HEK293 (cell line): Measurements from ENCODE around the gene TMEM63A.
A peak's percentile ranks its signal among the peaks of the same experiment; 100 is the strongest.

Source experiments
- EGR2 ChIP-seq: fragments of 450-650 bp; formaldehyde crosslinking; IDR thresholded peaks from 2 replicates; pipeline ENCODE4 v1.5.1; 2016; ENCODE audit warnings: low read depth, missing biosample characterization, missing genetic modification characterization
- FEZF1 ChIP-seq: fragments of 450-650 bp; formaldehyde crosslinking; IDR thresholded peaks from 2 replicates; pipeline ENCODE4 v1.5.1; 2016; ENCODE audit warnings: missing biosample characterization, missing genetic modification characterization
- GLI4 ChIP-seq: fragments of 450-650 bp; formaldehyde crosslinking; IDR thresholded peaks from 2 replicates; pipeline ENCODE4 v1.5.1; 2016; ENCODE audit warnings: missing biosample characterization, missing genetic modification characterization
- KLF1 ChIP-seq: fragments of 450-650 bp; formaldehyde crosslinking; IDR thresholded peaks from 2 replicates; pipeline ENCODE4 v1.5.1; 2016; ENCODE audit warnings: missing biosample characterization, missing genetic modification characterization
- KLF8 ChIP-seq: fragments of 450-650 bp; formaldehyde crosslinking; IDR thresholded peaks from 2 replicates; pipeline ENCODE4 v1.5.1; 2016; ENCODE audit warnings: missing biosample characterization, missing genetic modification characterization
- KLF9 ChIP-seq: fragments of 450-650 bp; formaldehyde crosslinking; IDR thresholded peaks from 2 replicates; pipeline ENCODE4 v1.5.1; 2016; ENCODE audit warnings: missing biosample characterization, missing genetic modification characterization, low read depth
- TCF7L2 ChIP-seq: IDR thresholded peaks from 2 replicates; pipeline ENCODE4 v1.6.1; 2011; ENCODE audit warnings: low read depth, mild to moderate bottlenecking, inconsistent platforms, low read length, moderate library complexity, borderline replicate concordance
- ZBTB17 ChIP-seq: fragments of 450-650 bp; formaldehyde crosslinking; IDR thresholded peaks from 2 replicates; pipeline ENCODE4 v1.5.1; 2016; ENCODE audit warnings: missing biosample characterization, missing genetic modification characterization
- ZBTB21 ChIP-seq: fragments of 450-650 bp; formaldehyde crosslinking; IDR thresholded peaks from 2 replicates; pipeline ENCODE4 v1.5.1; 2017; ENCODE audit warnings: missing biosample characterization, missing genetic modification characterization
- ZFHX2 ChIP-seq: fragments of 450-650 bp; formaldehyde crosslinking; conservative IDR thresholded peaks from 2 replicates; pipeline ENCODE4 v1.5.1; 2016; ENCODE audit warnings: missing biosample characterization, missing genetic modification characterization
- ZFP69B ChIP-seq: fragments of 450-650 bp; formaldehyde crosslinking; IDR thresholded peaks from 2 replicates; pipeline ENCODE4 v1.5.1; 2016; ENCODE audit warnings: missing biosample characterization, missing genetic modification characterization
- ZNF132 ChIP-seq: fragments of 450-650 bp; formaldehyde crosslinking; IDR thresholded peaks from 2 replicates; pipeline ENCODE4 v1.5.1; 2017; ENCODE audit warnings: missing biosample characterization, missing genetic modification characterization, borderline replicate concordance
- ZNF155 ChIP-seq: fragments of 450-650 bp; formaldehyde crosslinking; IDR thresholded peaks from 2 replicates; pipeline ENCODE4 v1.5.1; 2016; ENCODE audit warnings: missing biosample characterization, missing genetic modification characterization
- ZNF19 ChIP-seq: fragments of 450-650 bp; formaldehyde crosslinking; IDR thresholded peaks from 2 replicates; pipeline ENCODE4; 2016; ENCODE audit warnings: missing biosample characterization, missing genetic modification characterization, low read depth
- ZNF221 ChIP-seq: fragments of 450-650 bp; formaldehyde crosslinking; IDR thresholded peaks from 2 replicates; pipeline ENCODE4 v1.5.1; 2017; ENCODE audit warnings: missing biosample characterization, missing genetic modification characterization, borderline replicate concordance
- ZNF324 ChIP-seq: fragments of 450-650 bp; formaldehyde crosslinking; IDR thresholded peaks from 2 replicates; pipeline ENCODE4 v1.5.1; 2016; ENCODE audit warnings: missing biosample characterization, missing genetic modification characterization
- ZNF341 ChIP-seq: fragments of 450-650 bp; formaldehyde crosslinking; IDR thresholded peaks from 2 replicates; pipeline ENCODE4; 2016; ENCODE audit warnings: low read depth, missing biosample characterization, missing genetic modification characterization
- ZNF350 ChIP-seq: fragments of 450-650 bp; formaldehyde crosslinking; IDR thresholded peaks from 2 replicates; pipeline ENCODE4 v1.5.0; 2017; ENCODE audit warnings: missing biosample characterization, mild to moderate bottlenecking, missing genetic modification characterization
- ZNF473 ChIP-seq: fragments of 450-650 bp; formaldehyde crosslinking; IDR thresholded peaks from 2 replicates; pipeline ENCODE4 v1.5.1; 2017; ENCODE audit warnings: missing biosample characterization, missing genetic modification characterization
- ZNF548 ChIP-seq: fragments of 450-650 bp; formaldehyde crosslinking; IDR thresholded peaks from 2 replicates; pipeline ENCODE4 v1.5.1; 2016; ENCODE audit warnings: missing biosample characterization, missing genetic modification characterization
- ZNF664 ChIP-seq: fragments of 450-650 bp; formaldehyde crosslinking; IDR thresholded peaks from 2 replicates; pipeline ENCODE4 v1.5.1; 2016; ENCODE audit warnings: missing biosample characterization, missing genetic modification characterization
- ZNF791 ChIP-seq: fragments of 450-650 bp; formaldehyde crosslinking; IDR thresholded peaks from 2 replicates; pipeline ENCODE4 v1.5.1; 2016; ENCODE audit warnings: missing biosample characterization, missing genetic modification characterization
- TF ChIP-seq, protein P1 (sequence below): fragments of 450-650 bp; formaldehyde crosslinking; conservative IDR thresholded peaks from 2 replicates; pipeline ENCODE4 v1.5.1; 2016; ENCODE audit warnings: low read depth, missing biosample characterization, missing genetic modification characterization
- TF ChIP-seq, protein P2 (sequence below): fragments of 450-650 bp; formaldehyde crosslinking; IDR thresholded peaks from 2 replicates; pipeline ENCODE4 v1.5.1; 2016; ENCODE audit warnings: missing biosample characterization, missing genetic modification characterization
- TF ChIP-seq, protein P3 (sequence below): fragments of 450-650 bp; formaldehyde crosslinking; IDR thresholded peaks from 2 replicates; pipeline ENCODE4 v1.5.1; 2016; ENCODE audit warnings: missing biosample characterization, missing genetic modification characterization
- TF ChIP-seq, protein P4 (sequence below): fragments of 450-650 bp; formaldehyde crosslinking; IDR thresholded peaks from 2 replicates; pipeline ENCODE4 v1.5.1; 2017; ENCODE audit warnings: missing biosample characterization, missing genetic modification characterization
- TF ChIP-seq, protein P5 (sequence below): fragments of 450-650 bp; formaldehyde crosslinking; IDR thresholded peaks from 2 replicates; pipeline ENCODE4 v1.5.1; 2016; ENCODE audit warnings: missing biosample characterization, missing genetic modification characterization
- TF ChIP-seq, protein P6 (sequence below): fragments of 450-650 bp; formaldehyde crosslinking; IDR thresholded peaks from 2 replicates; pipeline ENCODE4 v1.5.1; 2016; ENCODE audit warnings: missing biosample characterization, missing genetic modification characterization

The TMEM63A gene

DNA sequence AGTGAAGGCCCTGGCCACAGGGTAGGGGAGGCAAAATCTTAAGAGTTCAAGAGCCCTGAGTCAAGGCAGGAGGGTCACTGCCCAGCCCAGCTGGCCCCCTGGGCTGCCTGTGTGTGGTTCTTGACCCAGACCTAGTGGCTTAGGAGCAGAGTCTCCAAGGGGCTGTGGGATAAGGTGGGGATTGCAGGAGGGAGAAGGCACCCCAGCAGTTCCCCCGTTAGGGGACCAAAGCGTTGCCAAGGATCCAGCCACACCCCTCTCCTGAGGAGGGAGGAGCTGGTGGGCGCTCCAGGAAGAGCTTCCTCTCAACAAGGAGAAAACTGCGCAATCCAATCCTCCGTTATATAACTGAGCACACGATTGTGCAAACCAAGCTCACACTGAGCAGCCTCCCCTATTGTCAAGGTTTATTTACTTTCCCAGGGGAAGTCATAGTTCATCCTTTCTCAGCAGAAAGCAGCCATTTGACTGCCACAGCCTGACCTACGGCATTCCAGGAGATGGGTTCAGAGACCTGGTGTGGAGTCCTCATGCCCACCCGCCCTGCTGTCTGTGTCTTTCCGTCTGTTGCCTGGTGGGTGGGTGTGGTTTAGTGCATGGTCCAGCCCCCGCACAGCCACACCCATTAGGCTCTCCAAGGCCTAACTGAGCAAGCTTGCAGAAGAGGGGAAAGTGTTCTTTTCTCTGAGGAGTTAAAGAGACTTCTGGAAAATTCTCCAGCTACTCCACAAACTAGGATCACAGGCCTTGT, 68.8 kb downstream of the TMEM63A start (continued):
- TF ChIP-seq, protein P1, sequence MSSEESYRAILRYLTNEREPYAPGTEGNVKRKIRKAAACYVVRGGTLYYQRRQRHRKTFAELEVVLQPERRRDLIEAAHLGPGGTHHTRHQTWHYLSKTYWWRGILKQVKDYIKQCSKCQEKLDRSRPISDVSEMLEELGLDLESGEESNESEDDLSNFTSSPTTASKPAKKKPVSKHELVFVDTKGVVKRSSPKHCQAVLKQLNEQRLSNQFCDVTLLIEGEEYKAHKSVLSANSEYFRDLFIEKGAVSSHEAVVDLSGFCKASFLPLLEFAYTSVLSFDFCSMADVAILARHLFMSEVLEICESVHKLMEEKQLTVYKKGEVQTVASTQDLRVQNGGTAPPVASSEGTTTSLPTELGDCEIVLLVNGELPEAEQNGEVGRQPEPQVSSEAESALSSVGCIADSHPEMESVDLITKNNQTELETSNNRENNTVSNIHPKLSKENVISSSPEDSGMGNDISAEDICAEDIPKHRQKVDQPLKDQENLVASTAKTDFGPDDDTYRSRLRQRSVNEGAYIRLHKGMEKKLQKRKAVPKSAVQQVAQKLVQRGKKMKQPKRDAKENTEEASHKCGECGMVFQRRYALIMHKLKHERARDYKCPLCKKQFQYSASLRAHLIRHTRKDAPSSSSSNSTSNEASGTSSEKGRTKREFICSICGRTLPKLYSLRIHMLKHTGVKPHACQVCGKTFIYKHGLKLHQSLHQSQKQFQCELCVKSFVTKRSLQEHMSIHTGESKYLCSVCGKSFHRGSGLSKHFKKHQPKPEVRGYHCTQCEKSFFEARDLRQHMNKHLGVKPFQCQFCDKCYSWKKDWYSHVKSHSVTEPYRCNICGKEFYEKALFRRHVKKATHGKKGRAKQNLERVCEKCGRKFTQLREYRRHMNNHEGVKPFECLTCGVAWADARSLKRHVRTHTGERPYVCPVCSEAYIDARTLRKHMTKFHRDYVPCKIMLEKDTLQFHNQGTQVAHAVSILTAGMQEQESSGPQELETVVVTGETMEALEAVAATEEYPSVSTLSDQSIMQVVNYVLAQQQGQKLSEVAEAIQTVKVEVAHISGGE (tag by site-specific recombination): no peak
- TF ChIP-seq EGR2 (peak; percentile 83), FEZF1 (tag by site-specific recombination) (peak; percentile 91), ZNF221 (tag by site-specific recombination) (no peak), ZNF155 (tag by site-specific recombination) (no peak), ZNF324 (tag by site-specific recombination) (no peak), ZNF341 (tag by site-specific recombination) (peak; percentile 97), ZNF473 (no peak), ZBTB17 (peak; percentile 65; the same call in 1 of the 2 replicates), ZFHX2 (tag by site-specific recombination) (peak; percentile 88), ZNF132 (tag by site-specific recombination) (no peak), KLF9 (tag by site-specific recombination) (peak; percentile 96), KLF8 (tag by site-specific recombination) (peak; percentile 18; the same call in 1 of the 2 replicates), ZNF350 (no peak), ZNF19 (no peak), ZNF664 (tag by site-specific recombination) (no peak), ZNF548 (no peak), ZBTB21 (tag by site-specific recombination) (no peak), ZNF791 (tag by site-specific recombination) (no peak), TCF7L2 (no peak), KLF1 (tag by site-specific recombination) (peak; percentile 89), GLI4 (tag by site-specific recombination) (no peak), ZFP69B (tag by site-specific recombination) (no peak; the same call in 1 of the 2 replicates)
- TF ChIP-seq, protein P2, sequence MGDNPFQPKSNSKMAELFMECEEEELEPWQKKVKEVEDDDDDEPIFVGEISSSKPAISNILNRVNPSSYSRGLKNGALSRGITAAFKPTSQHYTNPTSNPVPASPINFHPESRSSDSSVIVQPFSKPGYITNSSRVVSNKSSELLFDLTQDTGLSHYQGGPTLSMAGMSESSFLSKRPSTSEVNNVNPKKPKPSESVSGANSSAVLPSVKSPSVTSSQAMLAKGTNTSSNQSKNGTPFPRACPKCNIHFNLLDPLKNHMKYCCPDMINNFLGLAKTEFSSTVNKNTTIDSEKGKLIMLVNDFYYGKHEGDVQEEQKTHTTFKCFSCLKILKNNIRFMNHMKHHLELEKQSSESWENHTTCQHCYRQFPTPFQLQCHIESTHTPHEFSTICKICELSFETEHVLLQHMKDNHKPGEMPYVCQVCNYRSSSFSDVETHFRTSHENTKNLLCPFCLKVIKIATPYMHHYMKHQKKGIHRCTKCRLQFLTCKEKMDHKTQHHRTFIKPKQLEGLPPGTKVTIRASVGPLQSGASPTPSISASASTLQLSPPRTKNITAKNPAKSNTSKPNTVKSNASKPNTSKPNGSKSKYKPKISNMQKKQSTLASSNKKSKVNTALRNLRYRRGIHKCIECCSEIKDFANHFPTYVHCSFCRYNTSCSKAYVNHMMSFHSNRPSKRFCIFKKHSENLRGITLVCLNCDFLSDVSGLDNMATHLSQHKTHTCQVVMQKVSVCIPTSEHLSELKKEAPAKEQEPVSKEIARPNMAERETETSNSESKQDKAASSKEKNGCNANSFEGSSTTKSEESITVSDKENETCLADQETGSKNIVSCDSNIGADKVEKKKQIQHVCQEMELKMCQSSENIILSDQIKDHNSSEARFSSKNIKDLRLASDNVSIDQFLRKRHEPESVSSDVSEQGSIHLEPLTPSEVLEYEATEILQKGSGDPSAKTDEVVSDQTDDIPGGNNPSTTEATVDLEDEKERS (tag by site-specific recombination): no peak
- TF ChIP-seq, protein P3, sequence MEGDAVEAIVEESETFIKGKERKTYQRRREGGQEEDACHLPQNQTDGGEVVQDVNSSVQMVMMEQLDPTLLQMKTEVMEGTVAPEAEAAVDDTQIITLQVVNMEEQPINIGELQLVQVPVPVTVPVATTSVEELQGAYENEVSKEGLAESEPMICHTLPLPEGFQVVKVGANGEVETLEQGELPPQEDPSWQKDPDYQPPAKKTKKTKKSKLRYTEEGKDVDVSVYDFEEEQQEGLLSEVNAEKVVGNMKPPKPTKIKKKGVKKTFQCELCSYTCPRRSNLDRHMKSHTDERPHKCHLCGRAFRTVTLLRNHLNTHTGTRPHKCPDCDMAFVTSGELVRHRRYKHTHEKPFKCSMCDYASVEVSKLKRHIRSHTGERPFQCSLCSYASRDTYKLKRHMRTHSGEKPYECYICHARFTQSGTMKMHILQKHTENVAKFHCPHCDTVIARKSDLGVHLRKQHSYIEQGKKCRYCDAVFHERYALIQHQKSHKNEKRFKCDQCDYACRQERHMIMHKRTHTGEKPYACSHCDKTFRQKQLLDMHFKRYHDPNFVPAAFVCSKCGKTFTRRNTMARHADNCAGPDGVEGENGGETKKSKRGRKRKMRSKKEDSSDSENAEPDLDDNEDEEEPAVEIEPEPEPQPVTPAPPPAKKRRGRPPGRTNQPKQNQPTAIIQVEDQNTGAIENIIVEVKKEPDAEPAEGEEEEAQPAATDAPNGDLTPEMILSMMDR (tag by site-specific recombination): no peak
- TF ChIP-seq, protein P4, sequence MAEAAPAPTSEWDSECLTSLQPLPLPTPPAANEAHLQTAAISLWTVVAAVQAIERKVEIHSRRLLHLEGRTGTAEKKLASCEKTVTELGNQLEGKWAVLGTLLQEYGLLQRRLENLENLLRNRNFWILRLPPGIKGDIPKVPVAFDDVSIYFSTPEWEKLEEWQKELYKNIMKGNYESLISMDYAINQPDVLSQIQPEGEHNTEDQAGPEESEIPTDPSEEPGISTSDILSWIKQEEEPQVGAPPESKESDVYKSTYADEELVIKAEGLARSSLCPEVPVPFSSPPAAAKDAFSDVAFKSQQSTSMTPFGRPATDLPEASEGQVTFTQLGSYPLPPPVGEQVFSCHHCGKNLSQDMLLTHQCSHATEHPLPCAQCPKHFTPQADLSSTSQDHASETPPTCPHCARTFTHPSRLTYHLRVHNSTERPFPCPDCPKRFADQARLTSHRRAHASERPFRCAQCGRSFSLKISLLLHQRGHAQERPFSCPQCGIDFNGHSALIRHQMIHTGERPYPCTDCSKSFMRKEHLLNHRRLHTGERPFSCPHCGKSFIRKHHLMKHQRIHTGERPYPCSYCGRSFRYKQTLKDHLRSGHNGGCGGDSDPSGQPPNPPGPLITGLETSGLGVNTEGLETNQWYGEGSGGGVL (tag by site-specific recombination): no peak
- TF ChIP-seq, protein P5, sequence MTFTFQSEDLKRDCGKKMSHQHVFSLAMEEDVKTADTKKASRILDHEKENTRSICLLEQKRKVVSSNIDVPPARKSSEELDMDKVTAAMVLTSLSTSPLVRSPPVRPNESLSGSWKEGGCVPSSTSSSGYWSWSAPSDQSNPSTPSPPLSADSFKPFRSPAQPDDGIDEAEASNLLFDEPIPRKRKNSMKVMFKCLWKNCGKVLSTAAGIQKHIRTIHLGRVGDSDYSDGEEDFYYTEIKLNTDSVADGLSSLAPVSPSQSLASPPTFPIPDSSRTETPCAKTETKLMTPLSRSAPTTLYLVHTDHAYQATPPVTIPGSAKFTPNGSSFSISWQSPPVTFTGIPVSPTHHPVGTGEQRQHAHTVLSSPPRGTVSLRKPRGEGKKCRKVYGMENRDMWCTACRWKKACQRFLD (tag by site-specific recombination): no peak
- TF ChIP-seq, protein P6, sequence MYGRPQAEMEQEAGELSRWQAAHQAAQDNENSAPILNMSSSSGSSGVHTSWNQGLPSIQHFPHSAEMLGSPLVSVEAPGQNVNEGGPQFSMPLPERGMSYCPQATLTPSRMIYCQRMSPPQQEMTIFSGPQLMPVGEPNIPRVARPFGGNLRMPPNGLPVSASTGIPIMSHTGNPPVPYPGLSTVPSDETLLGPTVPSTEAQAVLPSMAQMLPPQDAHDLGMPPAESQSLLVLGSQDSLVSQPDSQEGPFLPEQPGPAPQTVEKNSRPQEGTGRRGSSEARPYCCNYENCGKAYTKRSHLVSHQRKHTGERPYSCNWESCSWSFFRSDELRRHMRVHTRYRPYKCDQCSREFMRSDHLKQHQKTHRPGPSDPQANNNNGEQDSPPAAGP (tag by site-specific recombination): no peak; the same call in 1 of the 2 replicates
